H9 (cell line): Measurements from ENCODE around the gene KIF21B. TPM values are rescaled to one million over a fixed set of nuclear protein-coding genes. Genes with fewer than 3 reads are reported as not detected.

ENCODE experiments used
- DNase-seq: peaks from one replicate; pipeline ENCODE4 v3.0.0-alpha.2; 2017
- H2AFZ ChIP-seq: one replicate; pipeline ENCODE4 v1.6.1; 2013; ENCODE audit warnings: mild to moderate bottlenecking, low read length, control low read depth, moderate library complexity
- H2AK5ac ChIP-seq: 2 replicates; pipeline ENCODE4 v1.6.1; 2013; ENCODE audit warnings: low read length, control low read depth, mixed read lengths; ENCODE audit not compliant: insufficient read length
- H2BK120ac ChIP-seq: one replicate; pipeline ENCODE4 v1.6.1; 2013; ENCODE audit warnings: low read depth, mild to moderate bottlenecking, low read length, control low read depth, inconsistent platforms; ENCODE audit not compliant: poor library complexity, severe bottlenecking
- H2BK12ac ChIP-seq: 2 replicates; pipeline ENCODE4 v1.6.1; 2013; ENCODE audit warnings: low read length, control low read depth, mixed read lengths, low read depth; ENCODE audit not compliant: insufficient read length
- H2BK15ac ChIP-seq: 2 replicates; pipeline ENCODE4 v1.6.1; 2013; ENCODE audit warnings: low read depth, low read length, control low read depth
- H2BK20ac ChIP-seq: one replicate; pipeline ENCODE4 v1.6.1; 2013; ENCODE audit warnings: low read depth, mild to moderate bottlenecking, low read length, control low read depth, inconsistent platforms; ENCODE audit not compliant: poor library complexity, severe bottlenecking
- H2BK5ac ChIP-seq: 2 replicates; pipeline ENCODE4 v1.6.1; 2013; ENCODE audit warnings: low read length, control low read depth, mixed read lengths; ENCODE audit not compliant: insufficient read length
- H3K14ac ChIP-seq: 2 replicates; pipeline ENCODE4 v1.6.1; 2013; ENCODE audit warnings: low read length, control low read depth; ENCODE audit not compliant: insufficient read depth
- H3K18ac ChIP-seq: 2 replicates; pipeline ENCODE4 v1.6.1; 2013; ENCODE audit warnings: low read depth, mild to moderate bottlenecking, mixed read lengths, low read length, control low read depth; ENCODE audit not compliant: insufficient read length
- H3K23ac ChIP-seq: 2 replicates; pipeline ENCODE4 v1.6.1; 2013; ENCODE audit warnings: low read length, control low read depth, mixed read lengths, low read depth; ENCODE audit not compliant: insufficient read length
- H3K23me2 ChIP-seq: 2 replicates; pipeline ENCODE4 v1.6.1; 2013; ENCODE audit warnings: low read depth, mild to moderate bottlenecking, mixed read lengths, low read length, control low read depth; ENCODE audit not compliant: insufficient read length, poor library complexity, severe bottlenecking
- H3K27ac ChIP-seq: 2 replicates; pipeline ENCODE4 v1.5.1; 2013; ENCODE audit warnings: low read length, control low read depth, mixed read lengths, low read depth; ENCODE audit not compliant: insufficient read length
- H3K27me3 ChIP-seq: 2 replicates; pipeline ENCODE4 v1.6.1; 2013; ENCODE audit warnings: low read length, control low read depth, inconsistent platforms; ENCODE audit not compliant: insufficient read depth
- H3K4ac ChIP-seq: 2 replicates; pipeline ENCODE4 v1.6.1; 2013; ENCODE audit warnings: low read depth, mild to moderate bottlenecking, control low read depth, inconsistent platforms, low read length, moderate library complexity
- H3K4me1 ChIP-seq: 2 replicates; pipeline ENCODE4 v1.6.1; 2013; ENCODE audit warnings: low read length, control low read depth, inconsistent platforms; ENCODE audit not compliant: insufficient read depth
- H3K4me2 ChIP-seq: 2 replicates; pipeline ENCODE4 v1.6.1; 2013; ENCODE audit warnings: low read length, control low read depth, mixed read lengths; ENCODE audit not compliant: insufficient read length, insufficient read depth
- H3K56ac ChIP-seq: 2 replicates; pipeline ENCODE4 v1.6.1; 2013; ENCODE audit warnings: low read depth, mild to moderate bottlenecking, mixed read lengths, low read length, control low read depth; ENCODE audit not compliant: insufficient read length
- H3K79me1 ChIP-seq: 2 replicates; pipeline ENCODE4 v1.6.1; 2013; ENCODE audit warnings: low read depth, mild to moderate bottlenecking, moderate library complexity, low read length, control low read depth, inconsistent platforms; ENCODE audit not compliant: insufficient read depth, poor library complexity, severe bottlenecking
- H3K79me2 ChIP-seq: 2 replicates; pipeline ENCODE4 v1.6.1; 2013; ENCODE audit warnings: low read length, control low read depth, inconsistent platforms; ENCODE audit not compliant: insufficient read depth
- H3K9ac ChIP-seq: 2 replicates; pipeline ENCODE4 v1.6.1; 2013; ENCODE audit warnings: low read length, control low read depth, mixed read lengths; ENCODE audit not compliant: insufficient read length; ENCODE audit errors: extremely low read depth
- H3K9me3 ChIP-seq: one replicate; pipeline ENCODE4 v1.6.1; 2013; ENCODE audit warnings: low read depth, low read length, inconsistent platforms; ENCODE audit not compliant: control insufficient read depth
- H3T11ph ChIP-seq: one replicate; pipeline ENCODE4 v1.6.1; 2013; ENCODE audit warnings: mild to moderate bottlenecking, low read length, control low read depth, inconsistent platforms
- H4K20me1 ChIP-seq: one replicate; pipeline ENCODE4 v1.6.1; 2013; ENCODE audit not compliant: control insufficient read depth, insufficient read length, insufficient read depth
- H4K5ac ChIP-seq: 2 replicates; pipeline ENCODE4 v1.6.1; 2013; ENCODE audit warnings: low read depth, mild to moderate bottlenecking, mixed read lengths, low read length, control low read depth; ENCODE audit not compliant: insufficient read length
- H4K8ac ChIP-seq: replicated peaks from 2 replicates; pipeline ENCODE4 v1.6.1; 2013; ENCODE audit warnings: low read length, control low read depth, mixed read lengths, low read depth; ENCODE audit not compliant: insufficient read length
- H4K91ac ChIP-seq: 2 replicates; pipeline ENCODE4 v1.6.1; 2013; ENCODE audit warnings: low read depth, mild to moderate bottlenecking, moderate library complexity, mixed read lengths, low read length, control low read depth; ENCODE audit not compliant: insufficient read length
- H3K27ac Mint-ChIP-seq, 3 experiments: 2 replicates in 2 of 3; 3 replicates in 1 of 3; pipeline ENCODE4 v1.8.0; 2020 to 2021; ENCODE audit warnings: mixed read lengths in 3 of 3, mild to moderate bottlenecking in 1 of 3, moderate library complexity in 1 of 3
- H3K27me3 Mint-ChIP-seq: 2 replicates; pipeline ENCODE4 v1.8.0; 2021; ENCODE audit warnings: low read depth, mild to moderate bottlenecking, moderate library complexity, mixed read lengths
- H3K36me3 Mint-ChIP-seq, 3 experiments: 2 replicates in 2 of 3; 3 replicates in 1 of 3; pipeline ENCODE4 v1.8.0; 2020 to 2021; ENCODE audit warnings: low read depth in 3 of 3, mixed read lengths in 3 of 3; ENCODE audit not compliant: insufficient read depth in 1 of 3
- H3K4me1 Mint-ChIP-seq, 2 experiments: 2 replicates each; pipeline ENCODE4 v1.8.0; 2020; ENCODE audit warnings: mixed read lengths in 2 of 2
- H3K4me3 Mint-ChIP-seq, 2 experiments: 2 replicates in 1 of 2; 3 replicates in 1 of 2; pipeline ENCODE4 v1.8.0; 2020 to 2021; ENCODE audit warnings: mild to moderate bottlenecking in 2 of 2, mixed read lengths in 2 of 2, moderate library complexity in 1 of 2
- H3K9me3 Mint-ChIP-seq, 2 experiments: 2 replicates in 1 of 2; 3 replicates in 1 of 2; pipeline ENCODE4 v1.8.0; 2020; ENCODE audit warnings: mild to moderate bottlenecking in 2 of 2, mixed read lengths in 2 of 2, moderate library complexity in 1 of 2
- WGBS: extraction: QIAGEN DNeasy Blood & Tissue Kit; methylation state at CpG from one replicate; pipeline ENCODE4 v1.1.7; 2013; ENCODE audit warnings: missing lambda C conversion rate, low lambda C conversion rate, mixed read lengths; ENCODE audit not compliant: insufficient read length; ENCODE audit errors: extremely low coverage; 5-methylcytosine and 5-hydroxymethylcytosine counted together
- total RNA-seq: library from RNA; stranded (reverse); gene quantifications from 2 replicates; pipeline ENCODE4 v1.2.1, GENCODE V29; 2021
- TF ChIP-seq, protein P1 (sequence below): fragments of 200-600 bp; sonication (generic); conservative IDR thresholded peaks from 3 replicates; pipeline ENCODE4 v1.8.0; 2021; ENCODE audit warnings: antibody characterized with exemption, mild to moderate bottlenecking

The KIF21B gene
- total RNA-seq, 1 experiment from 2014 or later: 7.5 TPM

DNA sequence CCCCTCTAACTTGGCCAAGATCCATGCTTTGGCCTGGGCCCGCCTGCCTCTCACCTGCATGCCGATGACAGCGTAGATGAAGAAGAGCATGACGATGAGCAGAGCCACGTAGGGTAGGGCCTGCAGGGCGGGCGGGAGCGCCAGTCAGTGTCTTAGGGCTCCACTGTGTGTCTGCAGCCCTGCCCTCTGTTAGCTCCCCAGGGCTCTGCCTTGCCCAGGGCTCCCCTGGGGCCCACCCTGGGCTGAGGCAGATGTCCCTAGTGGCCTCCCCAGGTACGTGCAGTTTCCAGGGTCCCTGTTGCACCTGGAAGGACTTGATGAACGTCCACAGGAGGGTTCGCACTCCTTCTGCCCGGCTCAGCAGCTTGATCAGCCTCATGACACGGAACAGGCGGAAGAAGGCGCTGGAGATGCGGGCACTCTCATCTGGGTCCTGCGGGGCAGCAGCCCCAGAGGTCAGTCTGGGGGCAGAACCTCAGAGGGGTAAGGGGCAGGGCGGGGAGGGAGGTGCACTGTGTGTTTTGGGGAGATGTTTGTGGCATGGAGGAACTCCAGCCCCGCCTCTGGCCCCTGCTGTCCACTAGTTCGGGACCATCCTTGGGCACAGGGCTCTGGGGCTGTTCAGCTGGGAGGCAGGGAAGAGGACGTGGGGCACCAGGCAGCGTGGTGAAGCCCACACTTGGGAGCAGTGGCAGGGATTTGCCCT lies 29.8 kb upstream of the KIF21B start:
- Histone ChIP-seq H3T11ph (no peak overlapping the region), H3K9ac (no peak overlapping the region), H3K27ac (no peak overlapping the region), H2AK5ac (no peak overlapping the region), H4K20me1 (no peaks in the 10 kb centered on the region), H3K18ac (no peak overlapping the region), H2BK15ac (no peak overlapping the region), H3K23ac (no peak overlapping the region), H4K8ac (no peak overlapping the region), H3K4ac (no peak overlapping the region), H2AFZ (no peak overlapping the region), H2BK12ac (no peak overlapping the region), H4K91ac (no peak overlapping the region), H2BK120ac (no peak overlapping the region), H4K5ac (no peak overlapping the region), H3K23me2 (no peaks in the 10 kb centered on the region), H3K56ac (no peak overlapping the region), H2BK20ac (no peak overlapping the region), H2BK5ac (no peak overlapping the region), H3K9me3 (no peaks in the 10 kb centered on the region), H3K4me2 (no peak overlapping the region), H3K79me1 (no peaks in the 10 kb centered on the region), H3K27me3 (no peaks in the 10 kb centered on the region), H3K14ac (no peak overlapping the region; the same call in 1 of the 2 replicates), H3K79me2 (no peaks in the 10 kb centered on the region), H3K4me1 (no peaks in the 10 kb centered on the region)
- Mint-ChIP-seq H3K27ac (no peak overlapping the region), H3K4me1 (peaks cover 7 to 22% of the 10 kb centered on the region in 2 experiments), H3K27me3 (peaks cover 15% of the 10 kb centered on the region), H3K4me3 (no peak overlapping the region), H3K36me3 (no peaks in the 10 kb centered on the region), H3K9me3 (no peaks in the 10 kb centered on the region)
- TF ChIP-seq, protein P1, sequence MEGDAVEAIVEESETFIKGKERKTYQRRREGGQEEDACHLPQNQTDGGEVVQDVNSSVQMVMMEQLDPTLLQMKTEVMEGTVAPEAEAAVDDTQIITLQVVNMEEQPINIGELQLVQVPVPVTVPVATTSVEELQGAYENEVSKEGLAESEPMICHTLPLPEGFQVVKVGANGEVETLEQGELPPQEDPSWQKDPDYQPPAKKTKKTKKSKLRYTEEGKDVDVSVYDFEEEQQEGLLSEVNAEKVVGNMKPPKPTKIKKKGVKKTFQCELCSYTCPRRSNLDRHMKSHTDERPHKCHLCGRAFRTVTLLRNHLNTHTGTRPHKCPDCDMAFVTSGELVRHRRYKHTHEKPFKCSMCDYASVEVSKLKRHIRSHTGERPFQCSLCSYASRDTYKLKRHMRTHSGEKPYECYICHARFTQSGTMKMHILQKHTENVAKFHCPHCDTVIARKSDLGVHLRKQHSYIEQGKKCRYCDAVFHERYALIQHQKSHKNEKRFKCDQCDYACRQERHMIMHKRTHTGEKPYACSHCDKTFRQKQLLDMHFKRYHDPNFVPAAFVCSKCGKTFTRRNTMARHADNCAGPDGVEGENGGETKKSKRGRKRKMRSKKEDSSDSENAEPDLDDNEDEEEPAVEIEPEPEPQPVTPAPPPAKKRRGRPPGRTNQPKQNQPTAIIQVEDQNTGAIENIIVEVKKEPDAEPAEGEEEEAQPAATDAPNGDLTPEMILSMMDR: peak; percentile 48
- no CpG with 5 or more reads among the region's 22 CpGs for WGBS
- peak; percentile 41 for DNase-seq
